Neutrophil (primary cell): ENCODE results near the gene MCM3AP.
"Not testable (repeated sequence)": the region's sequence is repeated elsewhere in the genome, so short reads cannot be mapped to it uniquely, and the experiment has no call there.

Source experiments
- H3K27ac ChIP-seq: fragments of 200-600 bp; sonication (generic); 2 replicates; pipeline ENCODE4 v1.5.1; 2016; ENCODE audit warnings: mild to moderate bottlenecking, moderate library complexity
- H3K27me3 ChIP-seq: fragments of 200-600 bp; sonication (generic); 2 replicates; pipeline ENCODE4 v1.6.0; 2016; ENCODE audit warnings: mild to moderate bottlenecking
- H3K36me3 ChIP-seq: fragments of 200-600 bp; sonication (generic); 2 replicates; pipeline ENCODE4 v1.5.1; 2017
- H3K4me1 ChIP-seq, 2 experiments: fragments of 200-600 bp in 1 of 2; sonication (generic) in 1 of 2; 1 replicate in 1 of 2; 2 replicates in 1 of 2; pipeline versions ENCODE4 v1.5.1 to v1.6.1; 2013 to 2016; ENCODE audit warnings: low read depth in 1 of 2, low read length in 1 of 2, mild to moderate bottlenecking in 1 of 2, moderate library complexity in 1 of 2; ENCODE audit not compliant: control insufficient read depth in 1 of 2, insufficient read depth in 1 of 2
- H3K4me3 ChIP-seq, 2 experiments: fragments of 200-600 bp in 1 of 2; sonication (generic) in 1 of 2; 1 replicate in 1 of 2; 2 replicates in 1 of 2; pipeline ENCODE4 v1.5.1; 2013 to 2016; ENCODE audit warnings: low read depth in 1 of 2, low read length in 1 of 2, mild to moderate bottlenecking in 1 of 2, moderate library complexity in 1 of 2
- H3K9me3 ChIP-seq: fragments of 200-600 bp; sonication (generic); 2 replicates; pipeline ENCODE4 v1.5.1; 2016
- TF ChIP-seq, protein P1 (sequence below): fragments of 200-600 bp; sonication (generic); IDR thresholded peaks from 2 replicates; pipeline ENCODE4 v1.5.1; 2016; ENCODE audit warnings: antibody characterized with exemption

The MCM3AP gene

DNA sequence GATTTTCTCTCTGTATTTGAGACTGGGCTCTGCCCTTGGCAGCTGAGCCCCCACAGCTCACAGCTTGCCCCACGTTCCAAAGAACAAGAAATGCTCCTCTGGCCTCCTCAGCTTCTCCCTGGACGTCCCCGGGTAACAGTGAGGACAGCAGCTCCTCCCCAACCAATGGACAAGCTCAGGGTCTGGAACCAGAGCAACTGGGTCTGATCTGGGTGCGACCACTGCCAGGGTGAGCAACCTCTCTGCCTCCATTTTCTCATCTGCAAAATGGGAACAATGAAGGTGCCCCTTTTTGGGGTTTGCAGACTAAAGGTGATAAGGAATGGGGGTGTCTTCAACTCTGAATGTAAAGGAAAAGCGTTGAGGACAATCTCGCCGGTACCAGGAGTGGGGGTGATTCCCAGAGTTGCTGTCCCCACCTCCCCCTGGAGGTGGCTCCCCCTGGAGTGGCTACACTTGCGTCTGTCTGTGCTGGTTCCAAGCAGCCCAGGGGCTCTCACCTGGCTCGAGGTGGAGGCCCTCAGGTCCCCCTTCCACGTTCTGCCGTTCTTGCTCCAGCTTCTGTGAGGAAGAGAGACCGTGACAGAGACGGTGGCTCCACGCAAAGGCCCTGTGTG is 31.4 kb upstream of the MCM3AP start:
- TF ChIP-seq, protein P1, sequence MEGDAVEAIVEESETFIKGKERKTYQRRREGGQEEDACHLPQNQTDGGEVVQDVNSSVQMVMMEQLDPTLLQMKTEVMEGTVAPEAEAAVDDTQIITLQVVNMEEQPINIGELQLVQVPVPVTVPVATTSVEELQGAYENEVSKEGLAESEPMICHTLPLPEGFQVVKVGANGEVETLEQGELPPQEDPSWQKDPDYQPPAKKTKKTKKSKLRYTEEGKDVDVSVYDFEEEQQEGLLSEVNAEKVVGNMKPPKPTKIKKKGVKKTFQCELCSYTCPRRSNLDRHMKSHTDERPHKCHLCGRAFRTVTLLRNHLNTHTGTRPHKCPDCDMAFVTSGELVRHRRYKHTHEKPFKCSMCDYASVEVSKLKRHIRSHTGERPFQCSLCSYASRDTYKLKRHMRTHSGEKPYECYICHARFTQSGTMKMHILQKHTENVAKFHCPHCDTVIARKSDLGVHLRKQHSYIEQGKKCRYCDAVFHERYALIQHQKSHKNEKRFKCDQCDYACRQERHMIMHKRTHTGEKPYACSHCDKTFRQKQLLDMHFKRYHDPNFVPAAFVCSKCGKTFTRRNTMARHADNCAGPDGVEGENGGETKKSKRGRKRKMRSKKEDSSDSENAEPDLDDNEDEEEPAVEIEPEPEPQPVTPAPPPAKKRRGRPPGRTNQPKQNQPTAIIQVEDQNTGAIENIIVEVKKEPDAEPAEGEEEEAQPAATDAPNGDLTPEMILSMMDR = no peak
- peaks cover 40% of the 10 kb centered on the region for H3K36me3 ChIP-seq
- H3K27ac ChIP-seq = no peak overlapping the region

DNA sequence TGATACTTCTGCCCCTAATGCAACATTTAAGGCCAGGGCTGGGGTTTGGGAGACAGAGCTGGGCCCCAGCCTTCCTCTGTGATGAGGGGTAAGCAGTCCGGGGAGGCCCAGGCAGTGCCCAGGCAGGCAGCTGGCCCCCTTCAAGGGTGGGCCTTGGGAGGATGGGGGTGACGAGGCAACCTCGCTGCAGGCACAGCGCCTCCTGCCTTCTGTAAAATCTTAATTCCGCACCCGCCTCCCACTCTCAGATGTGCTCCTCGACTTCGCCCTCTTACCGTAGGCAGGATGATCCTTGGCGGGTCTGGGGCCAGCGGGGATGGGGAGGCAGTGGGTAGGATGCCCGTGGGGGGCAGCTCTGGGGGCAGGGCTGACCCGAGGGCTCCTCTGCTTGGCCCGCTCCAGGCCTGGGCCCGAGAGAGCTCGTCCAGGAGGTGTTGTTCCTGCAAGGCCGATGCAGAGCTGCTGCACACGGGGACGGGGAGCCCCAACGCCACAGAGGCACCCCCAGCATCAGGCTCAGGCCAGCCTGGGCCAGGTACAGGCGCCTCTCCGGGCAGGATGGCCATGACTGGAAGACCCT is 29.1 kb upstream of the MCM3AP start:
- TF ChIP-seq, protein P1 = no peak
- H3K9me3 ChIP-seq = no peaks in the 10 kb centered on the region

More for the DNA sequence above, 31.4 kb upstream of the MCM3AP start:
- Histone ChIP-seq H3K4me1 (peaks cover 19 to 20% of the 10 kb centered on the region in 2 experiments), H3K27me3 (no peaks in the 10 kb centered on the region), H3K9me3 (no peaks in the 10 kb centered on the region), H3K4me3 (no peak overlapping the region)

DNA sequence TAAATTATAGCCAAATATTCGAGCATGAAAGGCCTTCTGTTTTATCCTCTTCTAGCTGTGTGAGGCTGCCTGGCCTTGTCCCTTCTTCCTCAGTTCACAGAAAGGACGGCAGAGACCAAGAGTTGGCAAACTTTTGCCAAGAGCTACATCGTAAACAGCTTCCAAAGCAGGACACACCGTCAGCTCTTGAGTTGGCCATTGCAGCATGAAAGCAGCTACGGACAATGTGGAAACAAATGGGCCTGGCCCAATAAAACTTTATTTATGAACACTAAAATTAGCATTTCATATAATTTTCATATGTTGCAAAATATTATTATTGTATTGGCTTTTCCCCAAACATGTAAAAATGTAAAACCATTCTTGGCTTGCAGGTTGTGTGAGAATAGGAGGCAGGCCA is 27.5 kb upstream of the MCM3AP start:
- Histone ChIP-seq H3K9me3 (no peaks in the 10 kb centered on the region), H3K27ac (no peak overlapping the region), H3K27me3 (no peaks in the 10 kb centered on the region), H3K4me1 (no peaks in the 10 kb centered on the region), H3K4me3 (no peak overlapping the region), H3K36me3 (peaks cover 62% of the 10 kb centered on the region)
- TF ChIP-seq, protein P1 = no peak

More for the DNA sequence above, 29.1 kb upstream of the MCM3AP start:
- peaks cover 52% of the 10 kb centered on the region for H3K36me3 ChIP-seq
- no peak overlapping the region for H3K27ac ChIP-seq
- H3K4me3 ChIP-seq = no peak overlapping the region
- no peaks in the 10 kb centered on the region for H3K27me3 ChIP-seq
- H3K4me1 ChIP-seq = peaks cover 0 to 2% of the 10 kb centered on the region in 2 experiments

DNA sequence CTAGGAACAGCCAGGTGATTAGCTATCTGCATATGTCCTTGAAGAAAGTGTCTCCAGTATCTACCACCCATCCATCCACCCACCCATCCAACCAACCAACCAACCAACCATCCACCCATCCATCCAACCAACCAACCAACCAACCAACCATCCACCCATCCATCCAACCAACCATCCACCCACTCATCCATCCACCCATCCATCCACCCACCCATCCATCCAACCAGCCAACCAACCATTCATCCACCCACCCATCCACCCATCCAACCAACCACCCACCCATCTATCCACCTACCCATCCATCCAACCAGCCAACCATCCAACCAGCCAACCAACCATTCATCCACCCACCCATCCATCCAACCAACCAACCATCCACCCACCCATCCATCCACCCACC is 26.2 kb upstream of the MCM3AP start:
- Histone ChIP-seq H3K9me3 (no peaks in the 10 kb centered on the region), H3K4me1 (no peaks in the 10 kb centered on the region), H3K27me3 (no peaks in the 10 kb centered on the region), H3K27ac (no peak overlapping the region), H3K4me3 (no peak overlapping the region), H3K36me3 (peaks cover 62% of the 10 kb centered on the region)
- TF ChIP-seq, protein P1 = no peak

DNA sequence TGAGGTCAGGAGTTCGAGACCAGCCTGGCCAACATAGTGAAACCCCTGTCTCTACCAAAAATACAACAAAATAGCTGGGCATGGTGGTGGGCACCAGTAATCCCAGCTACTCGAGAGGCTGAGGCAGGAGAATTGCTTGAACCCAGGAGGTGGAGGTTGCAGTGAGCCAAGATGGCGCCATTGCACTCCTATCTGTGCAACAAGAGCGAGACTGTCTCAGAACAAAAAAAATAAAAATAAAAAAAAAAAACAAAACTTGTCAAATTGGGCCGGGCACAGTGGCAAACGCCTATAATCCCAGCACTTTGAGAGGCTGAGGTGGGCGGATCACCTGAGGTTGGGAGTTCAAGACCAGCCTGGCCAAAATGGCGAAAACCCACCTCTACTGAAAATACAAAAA is 24.8 kb upstream of the MCM3AP start:
- H3K4me3 ChIP-seq, H3K27ac ChIP-seq, H3K27me3 ChIP-seq, H3K4me1 ChIP-seq, H3K9me3 ChIP-seq: not testable (repeated sequence)
- H3K36me3 ChIP-seq = peaks cover 60% of the 10 kb centered on the region

DNA sequence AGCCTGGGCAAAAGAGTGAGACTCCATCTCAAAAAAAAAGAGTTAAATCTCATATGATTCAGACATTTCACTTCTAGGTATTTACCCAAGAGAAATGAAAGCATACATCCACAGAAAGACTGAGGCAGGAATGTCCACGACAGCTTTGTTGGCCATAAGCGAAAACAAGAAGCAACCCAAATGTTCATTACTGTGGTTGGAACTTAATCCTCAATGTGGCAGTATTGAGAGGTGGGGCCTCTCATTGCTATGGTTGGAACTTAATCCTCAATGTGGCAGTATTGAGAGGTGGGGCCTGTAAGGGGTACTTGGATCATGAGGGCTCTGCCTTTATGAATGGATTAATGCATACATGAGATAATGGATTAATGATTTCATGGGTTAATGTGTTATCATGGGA is 23.0 kb upstream of the MCM3AP start:
- H3K4me1 ChIP-seq = no peaks in the 10 kb centered on the region
- peaks cover 54% of the 10 kb centered on the region for H3K36me3 ChIP-seq
- no peak overlapping the region for H3K27ac ChIP-seq
- no peaks in the 10 kb centered on the region for H3K9me3 ChIP-seq
- no peaks in the 10 kb centered on the region for H3K27me3 ChIP-seq
- no peak overlapping the region for H3K4me3 ChIP-seq
- TF ChIP-seq, protein P1 = no peak
